GM23338 (cell line): ENCODE measurements around the gene MAN1C1. TPM values are rescaled to one million over a fixed set of nuclear protein-coding genes. Genes with fewer than 3 reads are reported as not detected.

Experiments used
- ATAC-seq: fragments of 200-7000 bp; cut with Tn5 transposase; 3 replicates; pipeline ENCODE4 v1.9.1; 2020
- DNase-seq: peaks from one replicate; pipeline ENCODE4 v3.0.0-alpha.2; 2015; ENCODE audit warnings: low spot score
- H2AFZ ChIP-seq: fragments of 200-600 bp; sonication (generic); 2 replicates; pipeline ENCODE4 v1.8.0; 2016; ENCODE audit warnings: antibody characterized with exemption, mild to moderate bottlenecking, moderate library complexity
- H3F3A ChIP-seq: fragments of 200-600 bp; sonication (generic); replicated peaks from 2 replicates; pipeline ENCODE4 v1.8.0; 2017; ENCODE audit warnings: antibody characterized with exemption, mixed run types, low read depth
- H3K27ac ChIP-seq: fragments of 200-600 bp; sonication (generic); 2 replicates; pipeline ENCODE4 v1.6.1; 2016; ENCODE audit warnings: low read depth
- H3K27me3 ChIP-seq: fragments of 200-600 bp; sonication (generic); 2 replicates; pipeline ENCODE4 v1.8.0; 2016; ENCODE audit warnings: mild to moderate bottlenecking, mixed run types, moderate library complexity; ENCODE audit not compliant: insufficient read depth
- H3K36me3 ChIP-seq: fragments of 200-600 bp; sonication (generic); 2 replicates; pipeline ENCODE4 v1.8.0; 2016; ENCODE audit warnings: mild to moderate bottlenecking; ENCODE audit not compliant: insufficient read depth
- H3K4me1 ChIP-seq: fragments of 200-600 bp; sonication (generic); 2 replicates; pipeline ENCODE4 v1.8.0; 2016; ENCODE audit warnings: mild to moderate bottlenecking, moderate library complexity; ENCODE audit not compliant: insufficient read depth
- H3K4me2 ChIP-seq: fragments of 200-600 bp; sonication (generic); 2 replicates; pipeline ENCODE4 v1.7.1; 2017; ENCODE audit warnings: mixed run types
- H3K4me3 ChIP-seq: fragments of 200-600 bp; sonication (generic); 2 replicates; pipeline ENCODE4 v1.6.1; 2016; ENCODE audit warnings: mixed run types
- H3K79me2 ChIP-seq: fragments of 200-600 bp; sonication (generic); replicated peaks from 2 replicates; pipeline ENCODE4 v1.8.0; 2017; ENCODE audit warnings: mild to moderate bottlenecking; ENCODE audit not compliant: insufficient read depth
- H3K9me2 ChIP-seq: fragments of 200-600 bp; sonication (generic); 2 replicates; pipeline ENCODE4 v1.8.0; 2017; ENCODE audit not compliant: insufficient read depth
- H4K20me1 ChIP-seq: fragments of 200-600 bp; sonication (generic); replicated peaks from 2 replicates; pipeline ENCODE4 v1.8.0; 2017; ENCODE audit warnings: mild to moderate bottlenecking; ENCODE audit not compliant: insufficient read depth
- H3K27ac Mint-ChIP-seq: 2 replicates; pipeline ENCODE4 v1.8.0; 2020; ENCODE audit warnings: inconsistent platforms, mild to moderate bottlenecking, moderate library complexity, mixed read lengths
- H3K27me3 Mint-ChIP-seq: 3 replicates; pipeline ENCODE4 v1.8.0; 2022; ENCODE audit warnings: low read depth, mild to moderate bottlenecking, moderate library complexity, mixed read lengths, inconsistent platforms; ENCODE audit not compliant: insufficient read depth, poor library complexity
- H3K36me3 Mint-ChIP-seq: 3 replicates; pipeline ENCODE4 v1.8.0; 2021; ENCODE audit warnings: low read depth, mild to moderate bottlenecking, inconsistent platforms, moderate library complexity, mixed read lengths
- H3K4me1 Mint-ChIP-seq: 3 replicates; pipeline ENCODE4 v1.8.0; 2020; ENCODE audit warnings: mild to moderate bottlenecking, inconsistent platforms, mixed read lengths
- H3K4me3 Mint-ChIP-seq: 3 replicates; pipeline ENCODE4 v1.8.0; 2021; ENCODE audit warnings: moderate library complexity, mild to moderate bottlenecking, inconsistent platforms, mixed read lengths
- H3K9me3 Mint-ChIP-seq: 3 replicates; pipeline ENCODE4 v1.8.0; 2020; ENCODE audit warnings: moderate library complexity, mild to moderate bottlenecking, inconsistent platforms, mixed read lengths
- CREB1 ChIP-seq: fragments of 250-450 bp; sonication (Bioruptor Pico); IDR thresholded peaks from 2 replicates; pipeline ENCODE4 v1.5.0; 2020; ENCODE audit warnings: low read depth, mild to moderate bottlenecking, moderate library complexity
- EZH2 ChIP-seq: fragments of 200-600 bp; sonication (generic); IDR thresholded peaks from one replicate; pipeline ENCODE4 v1.8.0; 2017; ENCODE audit warnings: antibody characterized with exemption, mild to moderate bottlenecking, low read depth; ENCODE audit not compliant: unreplicated experiment
- EZH2phosphoT487 ChIP-seq: fragments of 200-600 bp; sonication (generic); IDR thresholded peaks from one replicate; pipeline ENCODE4 v1.8.1; 2018; ENCODE audit warnings: antibody characterized with exemption; ENCODE audit not compliant: unreplicated experiment
- JUNB ChIP-seq: IDR thresholded peaks from one replicate; pipeline ENCODE4 v1.6.1; 2016; ENCODE audit warnings: antibody characterized with exemption; ENCODE audit not compliant: unreplicated experiment
- NANOG ChIP-seq: IDR thresholded peaks from 2 replicates; pipeline ENCODE4 v1.6.1; 2016; ENCODE audit warnings: antibody characterized with exemption, borderline replicate concordance
- POLR2AphosphoS5 ChIP-seq: IDR thresholded peaks from 2 replicates; pipeline ENCODE4 v1.6.1; 2016; ENCODE audit warnings: antibody characterized with exemption, low read depth
- ZNF114 ChIP-seq: fragments of 250-450 bp; sonication (Bioruptor Pico); IDR thresholded peaks from 2 replicates; pipeline ENCODE4 v1.5.0; 2020; ENCODE audit warnings: mild to moderate bottlenecking, moderate library complexity
- polyA plus RNA-seq: library from polyadenylated mRNA; unstranded; fragments of >200 nt; fragmentation: Nextera tagmentation; extraction: Ambion mirVana; gene quantifications from 2 replicates; pipeline ENCODE4 v1.2.1, GENCODE V29; 2016
- total RNA-seq: library from RNA; depleted of rRNA; stranded (reverse); fragments of >200 nt; shearing (Covaris generic); gene quantifications from 2 replicates; pipeline ENCODE4 v1.2.3, GENCODE V29; 2014
- TF ChIP-seq, protein P1 (sequence below), 2 experiments: fragments of 200-600 bp in 1 of 2; sonication (generic) in 1 of 2; conservative IDR thresholded peaks; 2 replicates each; pipeline versions ENCODE4 v1.5.1 to v1.6.1; 2016 to 2017; ENCODE audit warnings: antibody characterized with exemption in 2 of 2, low read depth in 2 of 2, mild to moderate bottlenecking in 2 of 2, moderate library complexity in 1 of 2
- TF ChIP-seq, protein P2 (sequence below): IDR thresholded peaks from one replicate; pipeline ENCODE4 v1.6.1; 2018; ENCODE audit warnings: antibody characterized with exemption; ENCODE audit not compliant: unreplicated experiment
- TF ChIP-seq, protein P3 (sequence below): IDR thresholded peaks from 2 replicates; pipeline ENCODE4 v1.6.1; 2016; ENCODE audit warnings: antibody characterized with exemption

Gene MAN1C1
- total and polyA plus RNA-seq, 2 experiments from 2014 or later = 5.4 to 13.6 TPM

DNA sequence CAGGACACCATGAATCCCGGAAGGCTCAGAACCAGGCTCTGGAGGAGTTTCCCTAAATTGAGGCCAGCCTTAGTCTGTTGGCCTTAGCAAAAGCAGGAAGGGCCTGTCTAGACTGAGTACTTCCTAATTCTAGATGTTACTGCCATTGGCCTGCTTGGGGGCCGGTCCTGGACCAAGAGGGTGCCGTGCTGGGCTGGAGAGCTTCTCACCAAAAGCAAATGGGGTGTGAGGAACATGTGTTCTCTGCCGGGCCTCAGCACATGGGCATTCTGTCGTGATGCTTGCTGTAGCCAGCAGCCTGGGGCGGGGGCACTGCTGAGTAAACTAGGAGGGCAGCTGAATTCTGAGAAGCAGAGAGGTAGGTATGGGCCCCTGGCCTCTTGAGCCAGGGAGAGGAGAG is 35.7 kb upstream of the MAN1C1 start:
- no peaks in the 10 kb centered on the region for H3K36me3 Mint-ChIP-seq
- Histone ChIP-seq H2AFZ (peak overlapping the region; percentile 78), H3K4me3 (no peak overlapping the region), H4K20me1 (no peaks in the 10 kb centered on the region), H3K27me3 (no peaks in the 10 kb centered on the region), H3K9me2 (no peaks in the 10 kb centered on the region; the same call in 1 of the 2 replicates), H3K27ac (no peak overlapping the region), H3K4me2 (no peak overlapping the region), H3F3A (0 out of 2 replicates have a peak, but pooled peaks cover 4% of the 10 kb centered on the region), H3K4me1 (peaks cover 5% of the 10 kb centered on the region), H3K36me3 (no peaks in the 10 kb centered on the region), H3K79me2 (no peaks in the 10 kb centered on the region)
- H3K4me1 Mint-ChIP-seq = peaks cover 17% of the 10 kb centered on the region
- DNase-seq = peak; percentile 75
- no peak for TF ChIP-seq ZNF114
- no peak for TF ChIP-seq POLR2AphosphoS5
- TF ChIP-seq, protein P1, sequence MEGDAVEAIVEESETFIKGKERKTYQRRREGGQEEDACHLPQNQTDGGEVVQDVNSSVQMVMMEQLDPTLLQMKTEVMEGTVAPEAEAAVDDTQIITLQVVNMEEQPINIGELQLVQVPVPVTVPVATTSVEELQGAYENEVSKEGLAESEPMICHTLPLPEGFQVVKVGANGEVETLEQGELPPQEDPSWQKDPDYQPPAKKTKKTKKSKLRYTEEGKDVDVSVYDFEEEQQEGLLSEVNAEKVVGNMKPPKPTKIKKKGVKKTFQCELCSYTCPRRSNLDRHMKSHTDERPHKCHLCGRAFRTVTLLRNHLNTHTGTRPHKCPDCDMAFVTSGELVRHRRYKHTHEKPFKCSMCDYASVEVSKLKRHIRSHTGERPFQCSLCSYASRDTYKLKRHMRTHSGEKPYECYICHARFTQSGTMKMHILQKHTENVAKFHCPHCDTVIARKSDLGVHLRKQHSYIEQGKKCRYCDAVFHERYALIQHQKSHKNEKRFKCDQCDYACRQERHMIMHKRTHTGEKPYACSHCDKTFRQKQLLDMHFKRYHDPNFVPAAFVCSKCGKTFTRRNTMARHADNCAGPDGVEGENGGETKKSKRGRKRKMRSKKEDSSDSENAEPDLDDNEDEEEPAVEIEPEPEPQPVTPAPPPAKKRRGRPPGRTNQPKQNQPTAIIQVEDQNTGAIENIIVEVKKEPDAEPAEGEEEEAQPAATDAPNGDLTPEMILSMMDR (conservative IDR thresholded peaks at IDR 0.05; ENCODE audit: low read depth in 2 of 2) = peak; percentile 23 to 39; a peak in 3 of 4 replicates
- H3K27me3 Mint-ChIP-seq = peaks cover 8% of the 10 kb centered on the region
- ATAC-seq = peak; percentile 77
- H3K27ac Mint-ChIP-seq = peak overlapping the region; percentile 51; the same call in 1 of the 2 replicates
- H3K4me3 Mint-ChIP-seq = no peak overlapping the region
- H3K9me3 Mint-ChIP-seq = no peaks in the 10 kb centered on the region; the same call in 2 of the 3 replicates

DNA sequence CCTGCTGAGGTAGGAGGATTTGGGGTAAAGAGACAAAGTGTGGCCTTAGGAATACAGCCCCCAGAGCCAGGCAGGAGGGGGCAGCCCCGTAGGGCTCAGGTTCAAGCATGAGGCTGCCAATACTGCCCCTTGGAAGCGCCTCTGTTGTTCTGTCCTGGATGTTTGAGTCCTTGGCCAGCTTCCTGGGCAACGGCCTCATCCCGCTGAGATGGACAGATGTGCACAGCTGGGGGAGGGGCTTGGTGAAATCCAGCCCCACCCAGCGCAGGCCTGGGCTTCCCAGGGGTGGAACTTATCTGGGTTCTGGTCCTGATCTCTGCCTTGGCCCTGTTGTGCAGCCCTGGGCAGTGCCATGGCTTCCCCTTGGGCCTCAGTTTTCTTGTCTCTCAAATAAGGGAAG is 34.8 kb upstream of the MAN1C1 start:
- DNase-seq = no peak
- Histone ChIP-seq H3K4me2 (no peak overlapping the region), H3K4me1 (peaks cover 11% of the 10 kb centered on the region), H3K79me2 (no peaks in the 10 kb centered on the region), H3F3A (0 out of 2 replicates have a peak, but pooled peaks cover 6% of the 10 kb centered on the region), H3K4me3 (no peak overlapping the region), H3K27me3 (no peaks in the 10 kb centered on the region), H3K9me2 (no peaks in the 10 kb centered on the region; the same call in 1 of the 2 replicates), H4K20me1 (no peaks in the 10 kb centered on the region), H2AFZ (peak overlapping the region; percentile 78; the same call in 1 of the 2 replicates), H3K27ac (no peak overlapping the region), H3K36me3 (no peaks in the 10 kb centered on the region)
- Mint-ChIP-seq H3K9me3 (no peaks in the 10 kb centered on the region; the same call in 2 of the 3 replicates), H3K27ac (no peak overlapping the region; the same call in 1 of the 2 replicates), H3K36me3 (no peaks in the 10 kb centered on the region), H3K4me3 (no peak overlapping the region), H3K4me1 (peaks cover 24% of the 10 kb centered on the region), H3K27me3 (peaks cover 8% of the 10 kb centered on the region)
- ATAC-seq = no peak
- TF ChIP-seq, protein P1 (conservative IDR thresholded peaks at IDR 0.05; ENCODE audit: low read depth in 2 of 2) = no peak
- TF ChIP-seq NANOG = no peak
- no peak for TF ChIP-seq CREB1
- no peak for TF ChIP-seq EZH2
- TF ChIP-seq ZNF114 = no peak
- TF ChIP-seq POLR2AphosphoS5 = no peak
- TF ChIP-seq, protein P2, sequence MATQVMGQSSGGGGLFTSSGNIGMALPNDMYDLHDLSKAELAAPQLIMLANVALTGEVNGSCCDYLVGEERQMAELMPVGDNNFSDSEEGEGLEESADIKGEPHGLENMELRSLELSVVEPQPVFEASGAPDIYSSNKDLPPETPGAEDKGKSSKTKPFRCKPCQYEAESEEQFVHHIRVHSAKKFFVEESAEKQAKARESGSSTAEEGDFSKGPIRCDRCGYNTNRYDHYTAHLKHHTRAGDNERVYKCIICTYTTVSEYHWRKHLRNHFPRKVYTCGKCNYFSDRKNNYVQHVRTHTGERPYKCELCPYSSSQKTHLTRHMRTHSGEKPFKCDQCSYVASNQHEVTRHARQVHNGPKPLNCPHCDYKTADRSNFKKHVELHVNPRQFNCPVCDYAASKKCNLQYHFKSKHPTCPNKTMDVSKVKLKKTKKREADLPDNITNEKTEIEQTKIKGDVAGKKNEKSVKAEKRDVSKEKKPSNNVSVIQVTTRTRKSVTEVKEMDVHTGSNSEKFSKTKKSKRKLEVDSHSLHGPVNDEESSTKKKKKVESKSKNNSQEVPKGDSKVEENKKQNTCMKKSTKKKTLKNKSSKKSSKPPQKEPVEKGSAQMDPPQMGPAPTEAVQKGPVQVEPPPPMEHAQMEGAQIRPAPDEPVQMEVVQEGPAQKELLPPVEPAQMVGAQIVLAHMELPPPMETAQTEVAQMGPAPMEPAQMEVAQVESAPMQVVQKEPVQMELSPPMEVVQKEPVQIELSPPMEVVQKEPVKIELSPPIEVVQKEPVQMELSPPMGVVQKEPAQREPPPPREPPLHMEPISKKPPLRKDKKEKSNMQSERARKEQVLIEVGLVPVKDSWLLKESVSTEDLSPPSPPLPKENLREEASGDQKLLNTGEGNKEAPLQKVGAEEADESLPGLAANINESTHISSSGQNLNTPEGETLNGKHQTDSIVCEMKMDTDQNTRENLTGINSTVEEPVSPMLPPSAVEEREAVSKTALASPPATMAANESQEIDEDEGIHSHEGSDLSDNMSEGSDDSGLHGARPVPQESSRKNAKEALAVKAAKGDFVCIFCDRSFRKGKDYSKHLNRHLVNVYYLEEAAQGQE = no peak
- no peak for TF ChIP-seq JUNB
- TF ChIP-seq EZH2phosphoT487 = no peak
- TF ChIP-seq, protein P3, sequence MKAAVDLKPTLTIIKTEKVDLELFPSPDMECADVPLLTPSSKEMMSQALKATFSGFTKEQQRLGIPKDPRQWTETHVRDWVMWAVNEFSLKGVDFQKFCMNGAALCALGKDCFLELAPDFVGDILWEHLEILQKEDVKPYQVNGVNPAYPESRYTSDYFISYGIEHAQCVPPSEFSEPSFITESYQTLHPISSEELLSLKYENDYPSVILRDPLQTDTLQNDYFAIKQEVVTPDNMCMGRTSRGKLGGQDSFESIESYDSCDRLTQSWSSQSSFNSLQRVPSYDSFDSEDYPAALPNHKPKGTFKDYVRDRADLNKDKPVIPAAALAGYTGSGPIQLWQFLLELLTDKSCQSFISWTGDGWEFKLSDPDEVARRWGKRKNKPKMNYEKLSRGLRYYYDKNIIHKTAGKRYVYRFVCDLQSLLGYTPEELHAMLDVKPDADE = no peak
